HG03442 (cell line): ENCODE measurements around the gene PTPRN2.

ENCODE experiments used
- ATAC-seq: cut with Tn5 transposase; IDR thresholded peaks from one replicate; pipeline ENCODE4 v1.9.1; 2021; ENCODE audit warnings: mild to moderate bottlenecking, moderate library complexity; ENCODE audit not compliant: unreplicated experiment

The PTPRN2 gene

GRCh38 chr7:157661611-157661975 lies 926.0 kb downstream of the PTPRN2 start:
- no peak for ATAC-seq

- no peak for ATAC-seq
These were observed 926.5 kb downstream of the PTPRN2 start for GRCh38 chr7:157660971-157661610.

- no peak for ATAC-seq
These were observed 928.7 kb downstream of the PTPRN2 start for GRCh38 chr7:157658851-157659412.

GRCh38 chr7:157657741-157658740 lies 929.6 kb downstream of the PTPRN2 start:
- ATAC-seq: no peak

GRCh38 chr7:157656195-157656769 lies 931.3 kb downstream of the PTPRN2 start:
- no peak for ATAC-seq

- no peak for ATAC-seq
These were observed 933.3 kb downstream of the PTPRN2 start for GRCh38 chr7:157654350-157654749.

GRCh38 chr7:157653827-157654207 lies 933.8 kb downstream of the PTPRN2 start:
- ATAC-seq: no peak

- ATAC-seq: no peak
These were observed 934.4 kb downstream of the PTPRN2 start for GRCh38 chr7:157652954-157653826.

- ATAC-seq: no peak
These were observed 935.3 kb downstream of the PTPRN2 start for GRCh38 chr7:157652161-157652953.

- ATAC-seq: no peak
These were observed 936.1 kb downstream of the PTPRN2 start for GRCh38 chr7:157651366-157652160.

GRCh38 chr7:157650801-157651200 lies 936.8 kb downstream of the PTPRN2 start:
- no peak for ATAC-seq

- ATAC-seq: no peak
These were observed 937.4 kb downstream of the PTPRN2 start for GRCh38 chr7:157650131-157650631.

GRCh38 chr7:157646551-157646950 lies 941.1 kb downstream of the PTPRN2 start:
- no peak for ATAC-seq

- ATAC-seq: no peak
These were observed 942.1 kb downstream of the PTPRN2 start for GRCh38 chr7:157645539-157645938.

- ATAC-seq: no peak
These were observed 942.7 kb downstream of the PTPRN2 start for GRCh38 chr7:157644946-157645345.

- ATAC-seq: no peak
These were observed 944.1 kb downstream of the PTPRN2 start for GRCh38 chr7:157643525-157643970.

GRCh38 chr7:157641866-157642265 lies 945.8 kb downstream of the PTPRN2 start:
- ATAC-seq: no peak

GRCh38 chr7:157640144-157640543 lies 947.5 kb downstream of the PTPRN2 start:
- no peak for ATAC-seq

- no peak for ATAC-seq
These were observed 949.1 kb downstream of the PTPRN2 start for GRCh38 chr7:157638563-157638962.
